ENCODE measurements around the gene AHNAK2.

AHNAK2 gene

DNA sequence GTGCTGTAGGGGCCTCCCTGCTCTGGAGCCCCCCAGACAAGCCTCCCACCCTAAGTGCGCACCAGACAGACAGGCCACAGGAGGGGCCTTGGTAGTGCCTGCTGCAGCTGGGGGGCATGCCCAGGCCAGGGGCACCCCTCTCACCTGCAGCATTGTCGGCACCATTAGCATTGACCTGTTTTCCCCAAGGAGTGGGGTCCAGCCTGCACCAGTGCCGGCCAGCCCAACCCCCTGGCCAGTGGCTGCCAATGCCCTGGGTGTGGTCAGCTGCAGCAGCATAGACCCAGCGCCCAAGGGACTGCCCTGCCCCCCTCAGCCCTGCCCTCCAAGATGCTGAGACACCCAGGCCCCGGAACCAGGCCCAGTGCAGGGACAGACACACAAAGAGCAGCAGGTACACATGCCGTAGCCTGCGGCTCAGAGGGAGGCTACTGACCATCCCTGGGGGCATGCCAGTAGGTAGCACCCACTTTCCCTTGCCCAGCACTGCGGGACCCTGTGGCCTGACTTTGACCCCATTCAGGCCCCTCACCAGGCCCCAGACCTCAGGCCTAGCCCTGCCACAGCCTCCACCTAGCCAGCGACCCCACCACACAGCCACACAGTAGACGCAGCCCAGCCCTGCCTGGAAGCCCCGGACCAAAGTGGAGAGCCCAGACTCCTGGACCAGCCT, 1.0 kb downstream of the AHNAK2 start:
- TF ChIP-seq ZFP3 (CRISPR knock-in tag; IDR thresholded peaks at IDR 0.05) (no peak), ZNF70 (CRISPR knock-in tag; IDR thresholded peaks at IDR 0.05) (no peak)
- ATAC-seq: no peak

DNA sequence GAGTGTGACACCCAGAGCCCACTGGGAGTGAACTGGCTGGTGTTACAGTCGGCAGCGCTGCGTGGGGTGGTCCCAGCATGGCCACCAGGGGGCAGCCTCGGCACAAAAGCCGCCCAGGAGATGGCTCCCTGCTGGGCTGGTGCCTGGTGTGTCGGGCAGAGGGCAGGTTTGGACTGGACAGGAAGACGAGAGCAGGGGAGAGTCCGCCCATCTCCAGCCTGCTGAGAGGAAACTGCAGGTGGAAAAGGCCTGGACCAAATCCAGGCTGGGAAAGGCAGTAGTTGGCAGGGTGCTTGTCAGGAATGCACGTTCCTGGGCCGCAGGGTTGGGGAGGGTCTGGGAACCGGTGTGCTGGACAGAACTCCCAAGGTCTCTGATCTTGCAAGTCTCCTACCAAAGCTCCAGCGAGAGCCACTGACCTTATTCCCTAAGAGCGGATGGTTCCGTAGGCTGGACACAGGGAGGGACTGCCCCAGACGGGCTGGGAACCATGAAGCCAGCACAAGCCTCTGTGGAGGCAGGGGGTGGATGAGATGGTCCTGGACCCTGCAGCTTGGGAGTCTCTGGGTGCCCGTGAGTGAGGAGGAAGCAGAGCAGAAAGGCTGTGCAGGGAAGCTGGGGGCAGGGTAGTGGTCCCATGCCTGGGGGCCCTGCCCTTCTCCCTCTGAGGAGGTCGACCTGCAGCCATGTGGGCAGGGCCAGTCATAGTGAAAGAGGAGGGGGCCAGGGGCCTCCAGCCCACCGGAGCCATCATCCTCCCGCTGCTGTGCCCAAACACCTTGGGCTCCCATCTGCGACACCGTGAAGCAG, 1.8 kb downstream of the AHNAK2 start:
- TF ChIP-seq ZFP30 (CRISPR knock-in tag; IDR thresholded peaks at IDR 0.05) (no peak), GLIS3 (CRISPR knock-in tag; IDR thresholded peaks at IDR 0.05) (no peak)
- ATAC-seq: peak; percentile 54

DNA sequence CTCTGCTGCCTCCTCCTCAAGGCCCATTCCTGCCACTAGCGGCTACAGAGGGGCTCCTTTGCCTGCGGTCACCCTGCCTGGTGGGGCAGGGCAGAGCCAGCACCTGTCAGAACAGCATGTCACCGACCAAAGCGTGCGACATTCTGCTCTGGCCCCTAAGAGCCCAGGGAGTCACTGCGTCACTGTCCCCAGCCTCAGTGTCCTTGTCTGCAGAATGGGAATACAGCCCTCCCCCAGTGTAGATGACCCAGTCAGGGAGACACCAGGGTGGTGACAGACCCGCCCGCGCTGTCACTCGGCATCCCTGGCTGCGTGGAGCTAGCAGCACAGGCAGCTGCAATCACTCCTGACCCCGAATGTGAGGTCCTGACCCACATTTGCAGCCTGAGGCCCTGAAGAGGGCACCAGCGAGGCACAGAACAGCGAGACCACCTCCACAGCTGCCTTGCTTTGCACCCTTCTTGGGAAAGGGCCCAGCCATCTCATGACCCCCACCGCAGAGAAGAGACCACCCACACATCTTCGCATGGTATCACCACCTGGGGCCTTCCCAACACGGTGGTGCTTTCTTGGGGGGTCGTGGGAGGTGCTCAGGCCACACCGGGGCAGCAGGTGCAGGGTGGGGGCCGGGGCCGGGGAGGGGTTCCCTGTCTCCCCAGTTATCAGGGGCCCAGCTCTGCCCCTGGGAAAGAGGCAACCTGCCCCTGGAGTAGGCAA, 2.5 kb downstream of the AHNAK2 start:
- no peak for ATAC-seq
- no peak for TF ChIP-seq ARNTL (CRISPR knock-in tag; IDR thresholded peaks at IDR 0.05; ENCODE audit: borderline replicate concordance, low read depth)
- no peak for TF ChIP-seq ZNF8 (CRISPR knock-in tag; IDR thresholded peaks at IDR 0.05)
- no peak for TF ChIP-seq ESRRG (CRISPR knock-in tag; IDR thresholded peaks at IDR 0.05)
- TF ChIP-seq RARB (CRISPR knock-in tag; IDR thresholded peaks at IDR 0.05): no peak
- no peak for TF ChIP-seq CSDC2 (CRISPR knock-in tag; IDR thresholded peaks at IDR 0.05)
- TF ChIP-seq SNAI2 (CRISPR knock-in tag; IDR thresholded peaks at IDR 0.05): no peak
- TF ChIP-seq OSR1 (CRISPR knock-in tag; IDR thresholded peaks at IDR 0.05): no peak
- TF ChIP-seq, protein P1, sequence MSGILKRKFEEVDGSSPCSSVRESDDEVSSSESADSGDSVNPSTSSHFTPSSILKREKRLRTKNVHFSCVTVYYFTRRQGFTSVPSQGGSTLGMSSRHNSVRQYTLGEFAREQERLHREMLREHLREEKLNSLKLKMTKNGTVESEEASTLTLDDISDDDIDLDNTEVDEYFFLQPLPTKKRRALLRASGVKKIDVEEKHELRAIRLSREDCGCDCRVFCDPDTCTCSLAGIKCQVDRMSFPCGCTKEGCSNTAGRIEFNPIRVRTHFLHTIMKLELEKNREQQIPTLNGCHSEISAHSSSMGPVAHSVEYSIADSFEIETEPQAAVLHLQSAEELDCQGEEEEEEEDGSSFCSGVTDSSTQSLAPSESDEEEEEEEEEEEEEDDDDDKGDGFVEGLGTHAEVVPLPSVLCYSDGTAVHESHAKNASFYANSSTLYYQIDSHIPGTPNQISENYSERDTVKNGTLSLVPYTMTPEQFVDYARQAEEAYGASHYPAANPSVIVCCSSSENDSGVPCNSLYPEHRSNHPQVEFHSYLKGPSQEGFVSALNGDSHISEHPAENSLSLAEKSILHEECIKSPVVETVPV (CRISPR knock-in tag; IDR thresholded peaks at IDR 0.05): no peak
- TF ChIP-seq, protein P2, sequence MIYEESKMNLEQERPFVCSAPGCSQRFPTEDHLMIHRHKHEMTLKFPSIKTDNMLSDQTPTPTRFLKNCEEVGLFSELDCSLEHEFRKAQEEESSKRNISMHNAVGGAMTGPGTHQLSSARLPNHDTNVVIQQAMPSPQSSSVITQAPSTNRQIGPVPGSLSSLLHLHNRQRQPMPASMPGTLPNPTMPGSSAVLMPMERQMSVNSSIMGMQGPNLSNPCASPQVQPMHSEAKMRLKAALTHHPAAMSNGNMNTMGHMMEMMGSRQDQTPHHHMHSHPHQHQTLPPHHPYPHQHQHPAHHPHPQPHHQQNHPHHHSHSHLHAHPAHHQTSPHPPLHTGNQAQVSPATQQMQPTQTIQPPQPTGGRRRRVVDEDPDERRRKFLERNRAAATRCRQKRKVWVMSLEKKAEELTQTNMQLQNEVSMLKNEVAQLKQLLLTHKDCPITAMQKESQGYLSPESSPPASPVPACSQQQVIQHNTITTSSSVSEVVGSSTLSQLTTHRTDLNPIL (CRISPR knock-in tag; IDR thresholded peaks at IDR 0.05; ENCODE audit: low read depth): no peak
- TF ChIP-seq ZNF70 (CRISPR knock-in tag; IDR thresholded peaks at IDR 0.05): no peak
- TF ChIP-seq TCF4 (CRISPR knock-in tag; IDR thresholded peaks at IDR 0.05; ENCODE audit: borderline replicate concordance): no peak
- TF ChIP-seq ZFP3 (CRISPR knock-in tag; IDR thresholded peaks at IDR 0.05): no peak
- TF ChIP-seq, protein P3, sequence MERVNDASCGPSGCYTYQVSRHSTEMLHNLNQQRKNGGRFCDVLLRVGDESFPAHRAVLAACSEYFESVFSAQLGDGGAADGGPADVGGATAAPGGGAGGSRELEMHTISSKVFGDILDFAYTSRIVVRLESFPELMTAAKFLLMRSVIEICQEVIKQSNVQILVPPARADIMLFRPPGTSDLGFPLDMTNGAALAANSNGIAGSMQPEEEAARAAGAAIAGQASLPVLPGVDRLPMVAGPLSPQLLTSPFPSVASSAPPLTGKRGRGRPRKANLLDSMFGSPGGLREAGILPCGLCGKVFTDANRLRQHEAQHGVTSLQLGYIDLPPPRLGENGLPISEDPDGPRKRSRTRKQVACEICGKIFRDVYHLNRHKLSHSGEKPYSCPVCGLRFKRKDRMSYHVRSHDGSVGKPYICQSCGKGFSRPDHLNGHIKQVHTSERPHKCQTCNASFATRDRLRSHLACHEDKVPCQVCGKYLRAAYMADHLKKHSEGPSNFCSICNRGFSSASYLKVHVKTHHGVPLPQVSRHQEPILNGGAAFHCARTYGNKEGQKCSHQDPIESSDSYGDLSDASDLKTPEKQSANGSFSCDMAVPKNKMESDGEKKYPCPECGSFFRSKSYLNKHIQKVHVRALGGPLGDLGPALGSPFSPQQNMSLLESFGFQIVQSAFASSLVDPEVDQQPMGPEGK (CRISPR knock-in tag; IDR thresholded peaks at IDR 0.05; ENCODE audit: borderline replicate concordance): no peak
- TF ChIP-seq, protein P4, sequence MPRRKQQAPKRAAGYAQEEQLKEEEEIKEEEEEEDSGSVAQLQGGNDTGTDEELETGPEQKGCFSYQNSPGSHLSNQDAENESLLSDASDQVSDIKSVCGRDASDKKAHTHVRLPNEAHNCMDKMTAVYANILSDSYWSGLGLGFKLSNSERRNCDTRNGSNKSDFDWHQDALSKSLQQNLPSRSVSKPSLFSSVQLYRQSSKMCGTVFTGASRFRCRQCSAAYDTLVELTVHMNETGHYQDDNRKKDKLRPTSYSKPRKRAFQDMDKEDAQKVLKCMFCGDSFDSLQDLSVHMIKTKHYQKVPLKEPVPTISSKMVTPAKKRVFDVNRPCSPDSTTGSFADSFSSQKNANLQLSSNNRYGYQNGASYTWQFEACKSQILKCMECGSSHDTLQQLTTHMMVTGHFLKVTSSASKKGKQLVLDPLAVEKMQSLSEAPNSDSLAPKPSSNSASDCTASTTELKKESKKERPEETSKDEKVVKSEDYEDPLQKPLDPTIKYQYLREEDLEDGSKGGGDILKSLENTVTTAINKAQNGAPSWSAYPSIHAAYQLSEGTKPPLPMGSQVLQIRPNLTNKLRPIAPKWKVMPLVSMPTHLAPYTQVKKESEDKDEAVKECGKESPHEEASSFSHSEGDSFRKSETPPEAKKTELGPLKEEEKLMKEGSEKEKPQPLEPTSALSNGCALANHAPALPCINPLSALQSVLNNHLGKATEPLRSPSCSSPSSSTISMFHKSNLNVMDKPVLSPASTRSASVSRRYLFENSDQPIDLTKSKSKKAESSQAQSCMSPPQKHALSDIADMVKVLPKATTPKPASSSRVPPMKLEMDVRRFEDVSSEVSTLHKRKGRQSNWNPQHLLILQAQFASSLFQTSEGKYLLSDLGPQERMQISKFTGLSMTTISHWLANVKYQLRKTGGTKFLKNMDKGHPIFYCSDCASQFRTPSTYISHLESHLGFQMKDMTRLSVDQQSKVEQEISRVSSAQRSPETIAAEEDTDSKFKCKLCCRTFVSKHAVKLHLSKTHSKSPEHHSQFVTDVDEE (CRISPR knock-in tag; IDR thresholded peaks at IDR 0.05): no peak
- TF ChIP-seq TOX (CRISPR knock-in tag; IDR thresholded peaks at IDR 0.05; ENCODE audit: borderline replicate concordance): no peak
- no peak for TF ChIP-seq ZNF565 (CRISPR knock-in tag; conservative IDR thresholded peaks at IDR 0.05; ENCODE audit: low read depth)
- TF ChIP-seq ISL1 (CRISPR knock-in tag; IDR thresholded peaks at IDR 0.05): no peak
- no peak for TF ChIP-seq GLIS3 (CRISPR knock-in tag; IDR thresholded peaks at IDR 0.05)
- TF ChIP-seq, protein P5, sequence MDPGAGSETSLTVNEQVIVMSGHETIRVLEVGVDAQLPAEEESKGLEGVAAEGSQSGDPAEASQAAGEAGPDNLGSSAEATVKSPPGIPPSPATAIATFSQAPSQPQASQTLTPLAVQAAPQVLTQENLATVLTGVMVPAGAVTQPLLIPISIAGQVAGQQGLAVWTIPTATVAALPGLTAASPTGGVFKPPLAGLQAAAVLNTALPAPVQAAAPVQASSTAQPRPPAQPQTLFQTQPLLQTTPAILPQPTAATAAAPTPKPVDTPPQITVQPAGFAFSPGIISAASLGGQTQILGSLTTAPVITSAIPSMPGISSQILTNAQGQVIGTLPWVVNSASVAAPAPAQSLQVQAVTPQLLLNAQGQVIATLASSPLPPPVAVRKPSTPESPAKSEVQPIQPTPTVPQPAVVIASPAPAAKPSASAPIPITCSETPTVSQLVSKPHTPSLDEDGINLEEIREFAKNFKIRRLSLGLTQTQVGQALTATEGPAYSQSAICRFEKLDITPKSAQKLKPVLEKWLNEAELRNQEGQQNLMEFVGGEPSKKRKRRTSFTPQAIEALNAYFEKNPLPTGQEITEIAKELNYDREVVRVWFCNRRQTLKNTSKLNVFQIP (CRISPR knock-in tag; IDR thresholded peaks at IDR 0.05; ENCODE audit: borderline replicate concordance, low read depth): no peak
- no peak for TF ChIP-seq BACH2 (CRISPR knock-in tag; IDR thresholded peaks at IDR 0.05; ENCODE audit: borderline replicate concordance)

Measured in SK-N-SH treated with all-trans-retinoic acid at 6 μM for 48 hours (cell line).